ENCODE measurements around the gene LRRTM4.
"Not testable (repeated sequence)": the region's sequence is repeated elsewhere in the genome, so short reads cannot be mapped to it uniquely, and the experiment has no call there.

GRCh38 chr2:76697998-76698713, 824.0 kb downstream of the LRRTM4 start:
- TF ChIP-seq, protein P1, sequence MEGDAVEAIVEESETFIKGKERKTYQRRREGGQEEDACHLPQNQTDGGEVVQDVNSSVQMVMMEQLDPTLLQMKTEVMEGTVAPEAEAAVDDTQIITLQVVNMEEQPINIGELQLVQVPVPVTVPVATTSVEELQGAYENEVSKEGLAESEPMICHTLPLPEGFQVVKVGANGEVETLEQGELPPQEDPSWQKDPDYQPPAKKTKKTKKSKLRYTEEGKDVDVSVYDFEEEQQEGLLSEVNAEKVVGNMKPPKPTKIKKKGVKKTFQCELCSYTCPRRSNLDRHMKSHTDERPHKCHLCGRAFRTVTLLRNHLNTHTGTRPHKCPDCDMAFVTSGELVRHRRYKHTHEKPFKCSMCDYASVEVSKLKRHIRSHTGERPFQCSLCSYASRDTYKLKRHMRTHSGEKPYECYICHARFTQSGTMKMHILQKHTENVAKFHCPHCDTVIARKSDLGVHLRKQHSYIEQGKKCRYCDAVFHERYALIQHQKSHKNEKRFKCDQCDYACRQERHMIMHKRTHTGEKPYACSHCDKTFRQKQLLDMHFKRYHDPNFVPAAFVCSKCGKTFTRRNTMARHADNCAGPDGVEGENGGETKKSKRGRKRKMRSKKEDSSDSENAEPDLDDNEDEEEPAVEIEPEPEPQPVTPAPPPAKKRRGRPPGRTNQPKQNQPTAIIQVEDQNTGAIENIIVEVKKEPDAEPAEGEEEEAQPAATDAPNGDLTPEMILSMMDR (IDR thresholded peaks at IDR 0.05): not testable (repeated sequence)
- TF ChIP-seq POLR2A (IDR thresholded peaks at IDR 0.05): not testable (repeated sequence)

All from uterus (tissue), 2 donors.